ENCODE results near the gene TRIM17.

The TRIM17 gene

GRCh38 chr1:228416217-228416933 lies at the start of gene TRIM17:
Gene TRIM17 (minus strand): TSS chr1:228416861. CDS start chr1:228415072, 1,789 bp downstream.
- no peak for DNase-seq (ENCODE audit: low read depth in 2 of 2)

GRCh38 chr1:228465571-228466146 lies 49.0 kb upstream of the TRIM17 start:
- DNase-seq (ENCODE audit: low read depth in 2 of 2), result no peak

GRCh38 chr1:228465141-228465540 lies 48.5 kb upstream of the TRIM17 start:
- DNase-seq (ENCODE audit: low read depth in 2 of 2), result no peak

GRCh38 chr1:228464487-228464983 lies 47.9 kb upstream of the TRIM17 start:
- DNase-seq (ENCODE audit: low read depth in 2 of 2), result peak in 1 of 2 experiments; percentile 49

- no peak for DNase-seq (ENCODE audit: low read depth in 2 of 2)
Measured at GRCh38 chr1:228463559-228464455, 47.1 kb upstream of the TRIM17 start.

- no peak for DNase-seq (ENCODE audit: low read depth in 2 of 2)
Measured at GRCh38 chr1:228463009-228463558, 46.4 kb upstream of the TRIM17 start.

GRCh38 chr1:228462560-228462959 lies 45.9 kb upstream of the TRIM17 start:
- no peak for DNase-seq (ENCODE audit: low read depth in 2 of 2)

- DNase-seq (ENCODE audit: low read depth in 2 of 2), result no peak
Measured at GRCh38 chr1:228460821-228461220, 44.2 kb upstream of the TRIM17 start.

- DNase-seq (ENCODE audit: low read depth in 2 of 2), result peak; percentile 24 to 29
Measured at GRCh38 chr1:228459091-228459993, 42.7 kb upstream of the TRIM17 start.

GRCh38 chr1:228457396-228458176 lies 40.9 kb upstream of the TRIM17 start:
- DNase-seq (ENCODE audit: low read depth in 2 of 2), result peak; percentile 96

GRCh38 chr1:228457017-228457395 lies 40.3 kb upstream of the TRIM17 start:
- no peak for DNase-seq (ENCODE audit: low read depth in 2 of 2)

GRCh38 chr1:228456252-228457016 lies 39.8 kb upstream of the TRIM17 start:
- DNase-seq (ENCODE audit: low read depth in 2 of 2), result no peak

GRCh38 chr1:228455715-228456114 lies 39.1 kb upstream of the TRIM17 start:
- no peak for DNase-seq (ENCODE audit: low read depth in 2 of 2)

- no peak for DNase-seq (ENCODE audit: low read depth in 2 of 2)
Measured at GRCh38 chr1:228454238-228454637, 37.6 kb upstream of the TRIM17 start.

GRCh38 chr1:228453614-228454013 lies 37.0 kb upstream of the TRIM17 start:
- no peak for DNase-seq (ENCODE audit: low read depth in 2 of 2)

- DNase-seq (ENCODE audit: low read depth in 2 of 2), result no peak
Measured at GRCh38 chr1:228453022-228453560, 36.4 kb upstream of the TRIM17 start.

- DNase-seq (ENCODE audit: low read depth in 2 of 2), result no peak
Measured at GRCh38 chr1:228452194-228453021, 35.7 kb upstream of the TRIM17 start.

GRCh38 chr1:228450200-228450599 lies 33.5 kb upstream of the TRIM17 start:
- no peak for DNase-seq (ENCODE audit: low read depth in 2 of 2)

Measured in fibroblast of skin of left biceps (primary cell).